Loucy (cell line): ENCODE measurements around the gene TP53I13.

Experiments used
- EZH2phosphoT487 ChIP-seq: fragments of 200-600 bp; IDR thresholded peaks from 2 replicates; pipeline ENCODE4 v1.6.1; 2018; ENCODE audit warnings: antibody characterized with exemption, mild to moderate bottlenecking, moderate library complexity, borderline replicate concordance
- TF ChIP-seq, protein P1 (sequence below): fragments of 200-600 bp; sonication (generic); conservative IDR thresholded peaks from 2 replicates; pipeline ENCODE4 v1.5.1; 2014; ENCODE audit warnings: mild to moderate bottlenecking, antibody characterized with exemption, low read length

DNA sequence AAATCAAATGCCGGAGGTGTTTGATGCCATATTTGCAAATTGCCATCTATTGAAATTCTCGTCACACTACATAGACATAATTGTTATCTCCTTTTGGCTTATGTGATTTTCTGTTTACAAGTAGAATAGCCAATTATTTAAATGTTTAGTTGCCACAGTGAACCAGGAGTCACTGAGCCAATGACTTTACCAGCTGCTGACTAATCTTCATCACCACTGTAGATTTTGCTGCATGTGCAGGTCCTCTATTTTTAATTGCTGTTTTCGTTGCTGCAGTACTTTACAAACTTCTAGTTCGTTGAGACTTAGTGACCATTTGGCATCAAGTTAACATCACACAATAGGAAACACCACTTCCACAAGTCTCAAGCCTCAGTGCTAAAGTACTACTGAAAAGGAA, 24.4 kb upstream of the TP53I13 start:
- TF ChIP-seq, protein P1, sequence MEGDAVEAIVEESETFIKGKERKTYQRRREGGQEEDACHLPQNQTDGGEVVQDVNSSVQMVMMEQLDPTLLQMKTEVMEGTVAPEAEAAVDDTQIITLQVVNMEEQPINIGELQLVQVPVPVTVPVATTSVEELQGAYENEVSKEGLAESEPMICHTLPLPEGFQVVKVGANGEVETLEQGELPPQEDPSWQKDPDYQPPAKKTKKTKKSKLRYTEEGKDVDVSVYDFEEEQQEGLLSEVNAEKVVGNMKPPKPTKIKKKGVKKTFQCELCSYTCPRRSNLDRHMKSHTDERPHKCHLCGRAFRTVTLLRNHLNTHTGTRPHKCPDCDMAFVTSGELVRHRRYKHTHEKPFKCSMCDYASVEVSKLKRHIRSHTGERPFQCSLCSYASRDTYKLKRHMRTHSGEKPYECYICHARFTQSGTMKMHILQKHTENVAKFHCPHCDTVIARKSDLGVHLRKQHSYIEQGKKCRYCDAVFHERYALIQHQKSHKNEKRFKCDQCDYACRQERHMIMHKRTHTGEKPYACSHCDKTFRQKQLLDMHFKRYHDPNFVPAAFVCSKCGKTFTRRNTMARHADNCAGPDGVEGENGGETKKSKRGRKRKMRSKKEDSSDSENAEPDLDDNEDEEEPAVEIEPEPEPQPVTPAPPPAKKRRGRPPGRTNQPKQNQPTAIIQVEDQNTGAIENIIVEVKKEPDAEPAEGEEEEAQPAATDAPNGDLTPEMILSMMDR, result no peak
- no peak for TF ChIP-seq EZH2phosphoT487
